SK-MEL-5 (cell line): Measurements from ENCODE around the gene SEC16A. TPM values are rescaled to one million over a fixed set of nuclear protein-coding genes. Genes with fewer than 3 reads are reported as not detected.

Experiments used
- DNase-seq: peaks from one replicate; pipeline ENCODE4 v3.0.0-alpha.2; 2016; ENCODE audit warnings: low read depth, low spot score
- in situ Hi-C: cut with HindIII; loops from 2 replicates; pipeline ENCODE4 v1.10.0; 2016; ENCODE audit warnings: low sequenced_read_pairs, high pct_unique_total_duplicates, low pct_unique_long_range_greater_than_20kb
- small RNA-seq, 2 experiments: library from RNA; depleted of rRNA; stranded (forward); fragments of <200 nt; gene quantifications; one replicate each; pipeline ENCODE3, GENCODE V24; 2014
- total RNA-seq: library from RNA; depleted of rRNA; stranded (reverse); fragments of >200 nt; shearing (Covaris generic); gene quantifications from 2 replicates; pipeline ENCODE4 v1.2.3, GENCODE V29; 2014; rRNA removed

The SEC16A gene
- total RNA-seq, 1 experiment from 2014 or later: 16.4 TPM

DNA sequence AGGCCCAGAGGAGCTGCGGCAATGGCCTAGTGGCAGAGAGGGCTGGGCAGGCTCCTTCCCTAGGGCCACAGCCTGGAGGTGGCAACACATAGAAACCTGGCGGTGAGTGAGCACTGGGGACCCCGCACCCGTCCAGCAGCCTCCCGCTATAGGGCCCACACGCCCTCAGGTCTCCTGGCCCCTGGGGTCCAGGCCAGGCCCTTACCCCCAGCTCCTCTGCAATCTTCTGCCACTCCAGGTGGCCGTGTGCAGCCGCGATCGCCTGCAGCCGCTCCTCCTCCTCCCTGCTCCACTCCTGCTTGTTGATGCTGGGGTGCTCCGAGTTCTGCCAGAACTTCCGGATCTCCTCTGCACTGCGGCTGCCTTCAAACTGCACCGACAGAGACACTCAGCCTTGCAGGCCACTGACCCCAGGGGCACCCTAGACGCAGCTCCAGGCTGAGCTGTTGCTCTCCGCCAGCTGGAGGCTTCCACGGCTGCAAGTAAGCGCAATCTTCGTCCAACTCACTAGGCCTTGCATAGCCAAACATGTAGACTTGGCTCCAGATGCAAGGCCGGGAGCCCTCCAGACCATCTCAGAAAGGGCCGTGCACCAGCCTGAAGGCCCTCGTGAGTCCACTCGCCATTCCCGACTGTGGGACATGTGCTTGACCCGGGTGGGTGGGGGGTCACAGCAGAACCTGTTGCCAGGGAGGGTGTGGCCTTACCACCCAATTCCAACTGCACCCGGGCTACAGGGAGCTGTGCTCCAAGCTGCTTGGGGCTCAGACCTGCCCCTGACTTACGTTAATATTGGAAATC is 90.9 kb downstream of the SEC16A start:
- in situ Hi-C loops: no loop called here
- DNase-seq: no peak

Small RNA genes lying within 50 kb of the gene (small RNA-seq; reads per million reads assigned to genes)
- 0 reads per million in 2 experiments for gene MIR4673

Other genes with a start within 250 kb of the SEC16A start
- gene QSOX2, start 237.2 kb downstream of the SEC16A start, total RNA-seq: 14.8 and 16.5 TPM in 2 replicates
- not detected in 2 replicates for gene CCDC187, start 178.9 kb downstream of the SEC16A start, total RNA-seq
- gene GPSM1, start 155.5 kb downstream of the SEC16A start, total RNA-seq: 21.2 and 21.4 TPM in 2 replicates
- gene DNLZ, start 119.3 kb downstream of the SEC16A start, total RNA-seq: 19.4 and 35.1 TPM in 2 replicates
- gene CARD9, start 109.4 kb downstream of the SEC16A start, total RNA-seq: 0.05 TPM in 1 of 2 replicates, not detected in the other
- 6.9 and 7.1 TPM in 2 replicates for gene SNAPC4, start 82.9 kb downstream of the SEC16A start, total RNA-seq
- gene ENTR1, start 72.4 kb downstream of the SEC16A start, total RNA-seq: 71.1 and 72.5 TPM in 2 replicates
- 50.6 and 52.4 TPM in 2 replicates for gene PMPCA, start 72.4 kb downstream of the SEC16A start, total RNA-seq
- gene INPP5E, start 43.2 kb downstream of the SEC16A start, total RNA-seq: 6.1 and 6.5 TPM in 2 replicates
- gene NOTCH1, start 63.0 kb upstream of the SEC16A start, total RNA-seq: 3.0 and 3.2 TPM in 2 replicates
- gene EGFL7, start 179.9 kb upstream of the SEC16A start, total RNA-seq: 61.5 and 66.9 TPM in 2 replicates
- gene AGPAT2, start 204.4 kb upstream of the SEC16A start, total RNA-seq: 52.3 and 54.1 TPM in 2 replicates
- gene DIPK1B, start 229.5 kb upstream of the SEC16A start, total RNA-seq: 42.0 and 45.6 TPM in 2 replicates